ENCODE measurements around the gene VANGL1.

The VANGL1 gene

DNA sequence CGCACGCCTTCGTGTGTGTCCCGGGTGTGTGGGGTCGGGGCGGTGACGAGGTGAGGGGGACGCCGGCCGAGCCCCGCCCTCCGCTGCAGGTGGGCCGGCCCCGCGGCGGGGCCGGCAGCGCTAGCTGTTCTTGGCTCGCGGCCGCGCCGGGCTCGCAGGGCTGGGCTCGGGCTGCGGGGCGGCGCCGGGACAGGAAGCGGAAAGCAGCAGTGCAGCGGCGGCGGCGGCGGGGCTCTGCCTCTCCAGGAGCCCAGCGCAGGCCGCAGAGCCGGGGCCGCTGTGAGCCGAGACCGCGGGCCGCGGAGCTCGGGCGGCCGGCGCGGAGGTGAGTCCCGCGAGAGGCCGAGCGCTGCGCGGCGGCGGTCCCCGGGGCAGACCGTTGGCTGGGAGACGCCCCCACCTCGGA, at the start of gene VANGL1:
Gene VANGL1 (plus strand): TSS at position 209 of the 406 bp plus-strand sequence. CDS start 9,444 bp downstream, outside the sequence.
- in situ Hi-C loops (cut with HindIII; ENCODE audit: low pct_ligation_motif_present, low sequenced_read_pairs): no loop called here
- peak; percentile 49 for DNase-seq
- no peaks in the 10 kb centered on the region for H3K27me3 ChIP-seq (replicated peaks)
- H3K4me3 ChIP-seq (ENCODE audit: low read depth, low read length): peak within 1 kb of the TSS; percentile 76
- TF ChIP-seq, protein P1, sequence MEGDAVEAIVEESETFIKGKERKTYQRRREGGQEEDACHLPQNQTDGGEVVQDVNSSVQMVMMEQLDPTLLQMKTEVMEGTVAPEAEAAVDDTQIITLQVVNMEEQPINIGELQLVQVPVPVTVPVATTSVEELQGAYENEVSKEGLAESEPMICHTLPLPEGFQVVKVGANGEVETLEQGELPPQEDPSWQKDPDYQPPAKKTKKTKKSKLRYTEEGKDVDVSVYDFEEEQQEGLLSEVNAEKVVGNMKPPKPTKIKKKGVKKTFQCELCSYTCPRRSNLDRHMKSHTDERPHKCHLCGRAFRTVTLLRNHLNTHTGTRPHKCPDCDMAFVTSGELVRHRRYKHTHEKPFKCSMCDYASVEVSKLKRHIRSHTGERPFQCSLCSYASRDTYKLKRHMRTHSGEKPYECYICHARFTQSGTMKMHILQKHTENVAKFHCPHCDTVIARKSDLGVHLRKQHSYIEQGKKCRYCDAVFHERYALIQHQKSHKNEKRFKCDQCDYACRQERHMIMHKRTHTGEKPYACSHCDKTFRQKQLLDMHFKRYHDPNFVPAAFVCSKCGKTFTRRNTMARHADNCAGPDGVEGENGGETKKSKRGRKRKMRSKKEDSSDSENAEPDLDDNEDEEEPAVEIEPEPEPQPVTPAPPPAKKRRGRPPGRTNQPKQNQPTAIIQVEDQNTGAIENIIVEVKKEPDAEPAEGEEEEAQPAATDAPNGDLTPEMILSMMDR (IDR thresholded peaks at IDR 0.05; ENCODE audit: low read depth, low read length, missing control alignments): no peak
- no peaks in the 10 kb centered on the region for H3K36me3 ChIP-seq (replicated peaks)
- H3K27ac ChIP-seq: no peak within 1 kb of the TSS

DNA sequence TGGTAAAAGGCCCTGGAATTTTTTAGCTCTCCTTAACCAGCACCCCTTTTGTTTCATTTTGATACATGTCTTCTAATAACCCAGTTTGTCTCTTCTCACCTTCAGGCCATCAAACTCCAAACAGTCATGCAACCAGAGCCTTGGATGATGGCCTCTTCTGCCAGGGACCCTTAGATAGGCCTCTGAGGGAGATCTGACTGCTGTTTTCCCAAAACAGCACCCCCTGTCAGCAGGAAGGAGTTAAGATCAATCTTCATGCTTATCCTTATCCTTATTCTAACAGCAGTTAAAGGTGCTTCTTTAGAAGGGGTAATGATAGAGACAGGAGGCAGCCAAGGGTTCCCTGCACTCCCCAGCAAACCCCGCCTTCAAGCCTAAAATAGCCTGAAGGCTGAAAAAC, 49.5 kb upstream of the VANGL1 start:
- in situ Hi-C loops (cut with HindIII; ENCODE audit: low pct_ligation_motif_present, low sequenced_read_pairs): no loop called here
- TF ChIP-seq, protein P1 (IDR thresholded peaks at IDR 0.05; ENCODE audit: low read depth, low read length, missing control alignments): peak; percentile 26
- no peaks in the 10 kb centered on the region for H3K36me3 ChIP-seq (replicated peaks)
- H3K27me3 ChIP-seq (replicated peaks): no peaks in the 10 kb centered on the region
- H3K27ac ChIP-seq: no peak overlapping the region
- H3K4me3 ChIP-seq (ENCODE audit: low read depth, low read length): no peak overlapping the region
- DNase-seq: no peak

DNA sequence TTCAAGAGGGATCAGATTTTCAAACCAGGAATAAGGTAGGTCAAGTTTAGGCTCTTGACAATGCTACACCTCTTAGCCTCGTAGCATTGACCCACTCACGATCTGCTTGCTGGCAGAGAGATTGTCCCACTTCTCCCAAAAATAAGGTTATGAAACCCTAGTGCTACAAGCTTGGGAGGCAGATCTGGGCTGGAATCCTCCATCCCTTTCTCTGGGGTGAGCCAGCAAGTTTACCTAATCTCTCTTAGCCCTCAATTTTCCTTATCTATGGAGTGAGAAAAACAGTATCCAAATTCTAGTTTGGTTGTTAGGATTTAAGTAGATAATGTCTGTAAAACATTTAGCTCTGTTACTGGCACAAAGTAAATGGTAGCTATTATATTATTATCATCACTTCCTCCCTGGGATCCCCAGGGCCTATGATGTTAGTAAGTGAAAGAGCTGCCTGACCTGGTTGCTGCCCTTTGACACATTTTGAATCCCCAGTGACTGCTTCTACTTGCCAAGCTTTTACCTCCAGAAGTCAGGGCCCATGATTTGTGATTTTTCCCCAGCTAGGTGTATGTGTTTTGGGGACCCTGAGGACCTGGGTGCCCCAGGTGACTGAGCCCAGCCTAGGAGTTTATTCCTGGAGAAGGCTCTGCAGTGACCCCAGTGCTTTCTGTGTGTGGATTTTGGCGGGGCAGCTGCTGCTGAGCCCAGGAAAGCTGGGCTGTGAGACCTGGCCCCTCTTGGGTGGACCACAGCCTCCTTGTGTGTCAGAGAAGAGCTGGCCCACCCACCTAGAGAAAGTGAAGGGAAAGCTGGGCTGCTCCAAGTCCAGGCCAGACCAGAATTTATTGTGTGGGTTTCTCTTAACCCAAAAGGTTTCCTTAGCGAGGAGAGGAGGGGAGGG, 48.2 kb upstream of the VANGL1 start:
- Histone ChIP-seq H3K4me3 (ENCODE audit: low read depth, low read length) (no peak overlapping the region), H3K36me3 (replicated peaks) (no peaks in the 10 kb centered on the region), H3K27me3 (replicated peaks) (no peaks in the 10 kb centered on the region), H3K27ac (no peak overlapping the region)
- TF ChIP-seq, protein P1 (IDR thresholded peaks at IDR 0.05; ENCODE audit: low read depth, low read length, missing control alignments): no peak
- DNase-seq: no peak
- in situ Hi-C loops (cut with HindIII; ENCODE audit: low pct_ligation_motif_present, low sequenced_read_pairs): no loop called here

DNA sequence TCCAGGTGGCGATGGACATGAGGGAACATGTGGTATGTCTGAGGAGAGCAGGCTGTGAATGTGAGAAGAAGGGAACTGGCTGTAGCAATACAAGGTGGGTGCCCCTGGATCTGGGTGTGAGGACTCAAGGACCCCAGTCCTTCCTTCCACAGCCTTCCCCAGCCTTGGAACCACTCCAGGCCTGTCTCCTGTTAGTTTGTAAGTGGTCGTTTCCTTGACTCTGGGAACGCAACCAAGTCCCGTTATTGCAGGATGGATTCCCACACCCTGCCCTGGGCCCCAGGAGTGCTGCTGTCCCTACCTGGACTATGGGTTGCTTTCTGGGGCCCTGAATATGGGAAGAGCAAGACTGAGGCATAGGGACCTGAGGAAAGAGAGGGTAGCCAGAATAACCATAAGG, 47.2 kb upstream of the VANGL1 start:
- H3K27ac ChIP-seq: no peak overlapping the region
- TF ChIP-seq, protein P1 (IDR thresholded peaks at IDR 0.05; ENCODE audit: low read depth, low read length, missing control alignments): no peak
- H3K36me3 ChIP-seq (replicated peaks): no peaks in the 10 kb centered on the region
- in situ Hi-C loops (cut with HindIII; ENCODE audit: low pct_ligation_motif_present, low sequenced_read_pairs): no loop called here
- H3K4me3 ChIP-seq (ENCODE audit: low read depth, low read length): no peak overlapping the region
- no peaks in the 10 kb centered on the region for H3K27me3 ChIP-seq (replicated peaks)
- DNase-seq: no peak

DNA sequence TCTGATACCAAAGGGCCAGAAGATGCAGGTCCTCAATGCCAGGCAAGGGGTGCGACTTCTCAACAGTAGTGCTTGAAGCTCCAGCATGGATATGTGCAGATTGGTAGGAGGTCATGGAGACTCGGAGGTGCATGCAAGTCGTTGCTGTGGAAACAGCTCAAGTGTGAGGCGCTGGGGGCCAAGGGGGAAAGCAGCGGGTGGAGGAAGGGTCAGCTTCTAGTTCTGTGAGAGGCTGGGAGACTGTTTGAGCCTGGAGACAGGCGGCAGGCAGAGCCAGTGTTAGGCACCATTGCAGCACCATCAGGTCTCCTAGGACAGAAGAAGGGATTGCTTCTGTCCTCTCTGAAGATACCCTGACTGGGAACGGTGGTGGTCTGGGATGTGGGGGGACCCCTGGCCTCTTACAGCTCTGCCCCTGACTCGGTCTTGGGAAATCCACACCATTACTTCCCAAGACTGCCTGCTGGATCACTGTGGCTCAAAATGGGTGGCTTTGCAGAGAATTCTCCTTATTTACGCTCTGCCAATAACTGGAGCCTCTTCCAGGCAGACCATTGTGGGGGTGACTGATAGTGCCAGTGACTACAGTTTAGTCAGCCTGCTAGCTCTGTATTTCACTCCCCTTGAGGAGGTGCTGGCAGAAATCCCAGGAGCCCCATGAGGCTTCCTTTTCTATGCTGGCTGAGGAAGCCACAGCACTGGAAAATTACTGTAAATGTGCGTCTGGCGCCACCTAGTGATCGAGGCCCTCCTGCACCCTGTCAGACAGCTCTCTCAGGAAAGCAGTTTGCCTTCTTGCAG, 46.3 kb upstream of the VANGL1 start:
- Histone ChIP-seq H3K36me3 (replicated peaks) (no peaks in the 10 kb centered on the region), H3K27me3 (replicated peaks) (no peaks in the 10 kb centered on the region), H3K4me3 (ENCODE audit: low read depth, low read length) (no peak overlapping the region), H3K27ac (peak overlapping the region; percentile 68)
- in situ Hi-C loops (cut with HindIII; ENCODE audit: low pct_ligation_motif_present, low sequenced_read_pairs): no loop called here
- peak; percentile 98 for DNase-seq
- TF ChIP-seq, protein P1 (IDR thresholded peaks at IDR 0.05; ENCODE audit: low read depth, low read length, missing control alignments): peak; percentile 98

Data from brain microvascular endothelial cell (primary cell).